ENCODE measurements around the gene UCHL1. TPM values are rescaled to one million over a fixed set of nuclear protein-coding genes. Genes with fewer than 3 reads are reported as not detected.
A peak's percentile ranks its signal among the peaks of the same experiment; 100 is the strongest.

The UCHL1 gene
- polyA plus RNA-seq, 2 of the 4 experiments (the other 2 are of a cell fraction): 953 to 1,819 TPM

GRCh38 chr4:41217374-41217773 is 39.4 kb upstream of the UCHL1 start:
- no peaks in the 10 kb centered on the region for H3K9me3 ChIP-seq
- no peak for DNase-seq (ENCODE audit: low read depth in 1 of 2, low spot score in 1 of 2)
- peak overlapping the region; percentile 83; the same call in 2 of the 3 replicates for H3K4me2 ChIP-seq
- ChIA-PET POLR2A (interaction anchor here (1.3 to 4.6 kb wide), 3 partner anchors 40 to 309 kb away, joined by 4 to 72 read pairs (median 5); partner anchors contain the start of gene UCHL1), CTCF (interaction anchor here (1.4 to 9.8 kb wide), 3 partner anchors 289 to 306 kb away, joined by 3 to 135 read pairs (median 4); no protein-coding TSS in a partner anchor)
- WGBS (ENCODE audit: missing lambda C conversion rate): 95% methylated on average over 2 of the region's 2 CpGs
- H3K4me3 ChIP-seq: no peak overlapping the region
- H3K4me1 ChIP-seq: peaks cover 18% of the 10 kb centered on the region; the same call in 2 of the 3 replicates
- TF ChIP-seq PHF8 (IDR thresholded peaks at IDR 0.05; ENCODE audit: borderline replicate concordance, low read depth) (no peak), NFE2L2 (conservative IDR thresholded peaks at IDR 0.05; ENCODE audit: low read length) (no peak), POLR2A (IDR thresholded peaks at IDR 0.05; ENCODE audit: low read length) (no peak), TFCP2L1 (CRISPR knock-in tag; IDR thresholded peaks at IDR 0.05) (no peak), SREBF2 (IDR thresholded peaks at IDR 0.05) (no peak), FOSL2 (IDR thresholded peaks at IDR 0.05) (no peak), FOSL2 (CRISPR knock-in tag; IDR thresholded peaks at IDR 0.05) (no peak), ZC3H11A (IDR thresholded peaks at IDR 0.05) (no peak), NPAS2 (CRISPR knock-in tag; IDR thresholded peaks at IDR 0.05; ENCODE audit: borderline replicate concordance) (no peak), CHD2 (IDR thresholded peaks at IDR 0.05; ENCODE audit: low read length, partially characterized antibody) (no peak), MAX (IDR thresholded peaks at IDR 0.05) (no peak), BCL3 (IDR thresholded peaks at IDR 0.05) (no peak), MYC (IDR thresholded peaks at IDR 0.05; ENCODE audit: borderline replicate concordance, low read length) (no peak), HOXA7 (CRISPR knock-in tag; IDR thresholded peaks at IDR 0.05) (no peak), ATOH8 (CRISPR knock-in tag; IDR thresholded peaks at IDR 0.05; ENCODE audit: low read depth) (no peak), RNF2 (IDR thresholded peaks at IDR 0.05; ENCODE audit: borderline replicate concordance, low read depth) (no peak), ESRRA (IDR thresholded peaks at IDR 0.05; ENCODE audit: borderline replicate concordance, low read length) (no peak)
- TF ChIP-seq, protein P1, sequence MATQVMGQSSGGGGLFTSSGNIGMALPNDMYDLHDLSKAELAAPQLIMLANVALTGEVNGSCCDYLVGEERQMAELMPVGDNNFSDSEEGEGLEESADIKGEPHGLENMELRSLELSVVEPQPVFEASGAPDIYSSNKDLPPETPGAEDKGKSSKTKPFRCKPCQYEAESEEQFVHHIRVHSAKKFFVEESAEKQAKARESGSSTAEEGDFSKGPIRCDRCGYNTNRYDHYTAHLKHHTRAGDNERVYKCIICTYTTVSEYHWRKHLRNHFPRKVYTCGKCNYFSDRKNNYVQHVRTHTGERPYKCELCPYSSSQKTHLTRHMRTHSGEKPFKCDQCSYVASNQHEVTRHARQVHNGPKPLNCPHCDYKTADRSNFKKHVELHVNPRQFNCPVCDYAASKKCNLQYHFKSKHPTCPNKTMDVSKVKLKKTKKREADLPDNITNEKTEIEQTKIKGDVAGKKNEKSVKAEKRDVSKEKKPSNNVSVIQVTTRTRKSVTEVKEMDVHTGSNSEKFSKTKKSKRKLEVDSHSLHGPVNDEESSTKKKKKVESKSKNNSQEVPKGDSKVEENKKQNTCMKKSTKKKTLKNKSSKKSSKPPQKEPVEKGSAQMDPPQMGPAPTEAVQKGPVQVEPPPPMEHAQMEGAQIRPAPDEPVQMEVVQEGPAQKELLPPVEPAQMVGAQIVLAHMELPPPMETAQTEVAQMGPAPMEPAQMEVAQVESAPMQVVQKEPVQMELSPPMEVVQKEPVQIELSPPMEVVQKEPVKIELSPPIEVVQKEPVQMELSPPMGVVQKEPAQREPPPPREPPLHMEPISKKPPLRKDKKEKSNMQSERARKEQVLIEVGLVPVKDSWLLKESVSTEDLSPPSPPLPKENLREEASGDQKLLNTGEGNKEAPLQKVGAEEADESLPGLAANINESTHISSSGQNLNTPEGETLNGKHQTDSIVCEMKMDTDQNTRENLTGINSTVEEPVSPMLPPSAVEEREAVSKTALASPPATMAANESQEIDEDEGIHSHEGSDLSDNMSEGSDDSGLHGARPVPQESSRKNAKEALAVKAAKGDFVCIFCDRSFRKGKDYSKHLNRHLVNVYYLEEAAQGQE (IDR thresholded peaks at IDR 0.05): no peak
- no peak for ATAC-seq
- FAIRE-seq: no peak
- H3K27ac ChIP-seq: peak overlapping the region; percentile 92 to 95; a peak in 3 of 6 replicates

DNA sequence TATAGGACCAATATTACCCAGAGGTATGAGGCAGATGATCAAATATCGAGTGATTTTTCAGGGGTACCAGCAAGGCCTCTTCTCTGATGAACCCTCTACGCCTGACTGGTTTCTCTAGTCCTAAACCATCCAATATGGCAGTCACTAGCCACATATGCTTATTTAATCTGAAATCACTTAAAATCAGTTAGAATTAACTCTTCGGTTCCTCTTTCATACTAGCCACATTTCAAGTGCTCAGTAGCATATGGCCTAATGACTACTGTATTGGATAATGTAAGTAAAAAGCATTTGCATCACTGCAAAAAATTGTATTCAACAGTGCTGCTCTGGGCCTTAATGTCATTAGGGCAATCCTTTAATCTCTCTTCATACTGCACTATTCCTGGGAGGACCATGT is 38.0 kb upstream of the UCHL1 start:
- H3K4me2 ChIP-seq: no peak overlapping the region
- H3K4me3 ChIP-seq: no peak overlapping the region
- WGBS (ENCODE audit: missing lambda C conversion rate): 88% methylated on average over 3 of the region's 3 CpGs
- TF ChIP-seq NFE2L2 (conservative IDR thresholded peaks at IDR 0.05; ENCODE audit: low read length) (no peak), CHD2 (IDR thresholded peaks at IDR 0.05; ENCODE audit: low read length, partially characterized antibody) (no peak), MAZ (IDR thresholded peaks at IDR 0.05; ENCODE audit: borderline replicate concordance, low read depth, low read length) (no peak), TFCP2L1 (CRISPR knock-in tag; IDR thresholded peaks at IDR 0.05) (no peak), SREBF2 (IDR thresholded peaks at IDR 0.05) (no peak), RNF2 (IDR thresholded peaks at IDR 0.05; ENCODE audit: borderline replicate concordance, low read depth) (no peak), CEBPB (IDR thresholded peaks at IDR 0.05) (no peak), MAX (IDR thresholded peaks at IDR 0.05) (no peak), PHF8 (IDR thresholded peaks at IDR 0.05; ENCODE audit: borderline replicate concordance, low read depth) (no peak), NR3C1 (IDR thresholded peaks at IDR 0.05) (no peak), FOSB (CRISPR knock-in tag; IDR thresholded peaks at IDR 0.05) (no peak), HES2 (IDR thresholded peaks at IDR 0.05) (no peak), HMGXB4 (CRISPR knock-in tag; IDR thresholded peaks at IDR 0.05; ENCODE audit: borderline replicate concordance) (no peak)
- TF ChIP-seq, protein P2, sequence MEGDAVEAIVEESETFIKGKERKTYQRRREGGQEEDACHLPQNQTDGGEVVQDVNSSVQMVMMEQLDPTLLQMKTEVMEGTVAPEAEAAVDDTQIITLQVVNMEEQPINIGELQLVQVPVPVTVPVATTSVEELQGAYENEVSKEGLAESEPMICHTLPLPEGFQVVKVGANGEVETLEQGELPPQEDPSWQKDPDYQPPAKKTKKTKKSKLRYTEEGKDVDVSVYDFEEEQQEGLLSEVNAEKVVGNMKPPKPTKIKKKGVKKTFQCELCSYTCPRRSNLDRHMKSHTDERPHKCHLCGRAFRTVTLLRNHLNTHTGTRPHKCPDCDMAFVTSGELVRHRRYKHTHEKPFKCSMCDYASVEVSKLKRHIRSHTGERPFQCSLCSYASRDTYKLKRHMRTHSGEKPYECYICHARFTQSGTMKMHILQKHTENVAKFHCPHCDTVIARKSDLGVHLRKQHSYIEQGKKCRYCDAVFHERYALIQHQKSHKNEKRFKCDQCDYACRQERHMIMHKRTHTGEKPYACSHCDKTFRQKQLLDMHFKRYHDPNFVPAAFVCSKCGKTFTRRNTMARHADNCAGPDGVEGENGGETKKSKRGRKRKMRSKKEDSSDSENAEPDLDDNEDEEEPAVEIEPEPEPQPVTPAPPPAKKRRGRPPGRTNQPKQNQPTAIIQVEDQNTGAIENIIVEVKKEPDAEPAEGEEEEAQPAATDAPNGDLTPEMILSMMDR (IDR thresholded peaks at IDR 0.05): no peak

More for the DNA sequence above, 38.0 kb upstream of the UCHL1 start:
- ChIA-PET POLR2A (interaction anchor here (1.7 kb wide), 1 partner anchor 38 kb away, joined by 8 read pairs; the partner anchor contains the start of gene UCHL1), CTCF (interaction anchor here (0.5 to 9.8 kb wide), 3 partner anchors 290 to 443 kb away, joined by 3 to 135 read pairs (median 4); no protein-coding TSS in a partner anchor)
- ATAC-seq (no peak), DNase-seq (ENCODE audit: low read depth in 1 of 2, low spot score in 1 of 2) (no peak), FAIRE-seq (no peak)
- Histone ChIP-seq H3K27ac (no peak overlapping the region), H3K9me3 (no peaks in the 10 kb centered on the region), H3K4me1 (peaks cover 17% of the 10 kb centered on the region; the same call in 2 of the 3 replicates)
